Body of pancreas (tissue), 4 donors: Measurements from ENCODE around the gene NKAIN4.

Experiments
- POLR2A ChIP-seq, 3 donors: fragments of 450-650 bp; IDR thresholded peaks; one replicate each; pipeline ENCODE4 v1.6.1; 2016; ENCODE audit warnings: antibody characterized with exemption in 3 of 3, mild to moderate bottlenecking in 2 of 3
- TF ChIP-seq, protein P1 (sequence below), 7 experiments: fragments of 450-650 bp in 4 of 7; fragments of 200-600 bp in 3 of 7; sonication (generic) in 3 of 7; IDR thresholded peaks; one replicate each; pipeline ENCODE4 v1.5.1; 2016 to 2019; ENCODE audit warnings: antibody characterized with exemption in 7 of 7

DNA sequence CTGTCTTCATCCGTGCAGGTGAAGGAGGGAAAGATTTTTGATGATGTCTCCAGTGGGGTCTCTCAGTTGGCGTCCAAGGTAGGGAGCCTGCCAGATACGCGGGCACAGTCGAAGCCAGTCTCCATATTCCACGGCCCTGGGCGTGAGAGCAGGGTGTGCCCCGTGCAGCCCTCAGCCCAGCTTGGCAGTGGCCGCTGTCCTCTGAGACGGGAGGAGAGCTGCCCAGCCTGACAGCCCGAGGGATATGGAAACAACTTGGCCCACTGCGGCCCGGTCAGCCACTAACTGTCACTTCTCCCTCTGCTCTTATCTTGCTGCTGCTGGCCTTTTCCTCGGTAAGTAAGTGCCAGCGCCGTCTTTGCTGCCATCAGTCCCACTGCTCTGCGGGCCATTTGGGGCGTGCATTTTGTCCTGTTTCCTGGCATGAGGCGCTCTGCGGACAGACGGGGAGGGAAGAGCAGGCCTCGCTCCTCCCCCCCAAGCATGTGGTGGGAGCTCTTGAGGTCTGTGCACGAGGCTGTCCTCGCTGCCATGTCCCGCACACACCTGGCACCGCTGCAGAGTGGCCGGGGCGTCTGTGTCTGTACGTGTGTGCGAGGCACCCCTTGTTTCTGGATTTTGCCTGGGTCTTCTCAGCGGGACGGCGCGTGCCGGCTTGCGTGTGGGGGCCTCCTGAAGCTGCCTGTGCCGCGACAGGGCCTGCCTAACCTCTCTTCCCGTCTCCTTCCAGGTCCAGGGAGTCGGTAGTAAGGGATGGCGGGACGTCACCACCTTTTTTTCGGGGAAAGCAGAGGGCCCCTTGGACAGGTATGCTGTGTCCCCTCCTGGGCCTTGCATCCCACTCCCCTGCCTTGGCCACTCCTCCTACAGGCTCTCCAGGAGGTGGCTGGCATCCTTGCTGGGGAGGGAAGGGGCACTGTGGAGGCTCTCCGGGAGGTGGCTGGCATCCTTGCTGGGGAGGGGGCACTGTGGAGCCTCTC, 31.7 kb upstream of the NKAIN4 start:
- TF ChIP-seq, protein P1, sequence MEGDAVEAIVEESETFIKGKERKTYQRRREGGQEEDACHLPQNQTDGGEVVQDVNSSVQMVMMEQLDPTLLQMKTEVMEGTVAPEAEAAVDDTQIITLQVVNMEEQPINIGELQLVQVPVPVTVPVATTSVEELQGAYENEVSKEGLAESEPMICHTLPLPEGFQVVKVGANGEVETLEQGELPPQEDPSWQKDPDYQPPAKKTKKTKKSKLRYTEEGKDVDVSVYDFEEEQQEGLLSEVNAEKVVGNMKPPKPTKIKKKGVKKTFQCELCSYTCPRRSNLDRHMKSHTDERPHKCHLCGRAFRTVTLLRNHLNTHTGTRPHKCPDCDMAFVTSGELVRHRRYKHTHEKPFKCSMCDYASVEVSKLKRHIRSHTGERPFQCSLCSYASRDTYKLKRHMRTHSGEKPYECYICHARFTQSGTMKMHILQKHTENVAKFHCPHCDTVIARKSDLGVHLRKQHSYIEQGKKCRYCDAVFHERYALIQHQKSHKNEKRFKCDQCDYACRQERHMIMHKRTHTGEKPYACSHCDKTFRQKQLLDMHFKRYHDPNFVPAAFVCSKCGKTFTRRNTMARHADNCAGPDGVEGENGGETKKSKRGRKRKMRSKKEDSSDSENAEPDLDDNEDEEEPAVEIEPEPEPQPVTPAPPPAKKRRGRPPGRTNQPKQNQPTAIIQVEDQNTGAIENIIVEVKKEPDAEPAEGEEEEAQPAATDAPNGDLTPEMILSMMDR (IDR thresholded peaks at IDR 0.05): no peak
- TF ChIP-seq POLR2A (IDR thresholded peaks at IDR 0.05): no peak
